Type B pancreatic cell (in vitro differentiated cells): ENCODE data around the gene PLA2G2A. TPM values are rescaled to one million over a fixed set of nuclear protein-coding genes. Genes with fewer than 3 reads are reported as not detected.
A peak's percentile ranks its signal among the peaks of the same experiment; 100 is the strongest.

Source experiments
- DNase-seq: peaks from one replicate; pipeline ENCODE4 v3.0.0; 2021; ENCODE audit warnings: mixed read lengths; ENCODE audit not compliant: unreplicated experiment; ENCODE audit errors: extremely low spot score
- H3K27ac Mint-ChIP-seq: 2 replicates; pipeline ENCODE4 v1.8.0; 2021; ENCODE audit warnings: mild to moderate bottlenecking, mixed read lengths
- H3K27me3 Mint-ChIP-seq: 2 replicates; pipeline ENCODE4 v1.8.0; 2021; ENCODE audit warnings: mixed read lengths
- H3K36me3 Mint-ChIP-seq: 2 replicates; pipeline ENCODE4 v1.8.0; 2021; ENCODE audit warnings: mixed read lengths
- H3K4me1 Mint-ChIP-seq: one replicate; pipeline ENCODE4 v1.8.0; 2021; ENCODE audit warnings: mixed read lengths; ENCODE audit not compliant: unreplicated experiment
- H3K4me3 Mint-ChIP-seq: 2 replicates; pipeline ENCODE4 v1.8.0; 2021; ENCODE audit warnings: mild to moderate bottlenecking, mixed read lengths
- H3K9me3 Mint-ChIP-seq: 2 replicates; pipeline ENCODE4 v1.8.0; 2021; ENCODE audit warnings: mixed read lengths
- CTCF ChIP-seq: fragments of 200-600 bp; sonication (generic); conservative IDR thresholded peaks from 2 replicates; pipeline ENCODE4 v1.5.0; 2021; ENCODE audit warnings: antibody characterized with exemption, mild to moderate bottlenecking
- total RNA-seq: library from RNA; stranded (reverse); gene quantifications from 2 replicates; pipeline ENCODE4 v1.2.1, GENCODE V29; 2021; ENCODE audit warnings: low replicate concordance

The PLA2G2A gene
- total RNA-seq, 1 donor from 2014 or later = 53.2 TPM

GRCh38 chr1:19978143-19978542 lies 1.3 kb downstream of the PLA2G2A start:
- no peak overlapping the region for H3K27ac Mint-ChIP-seq
- H3K4me1 Mint-ChIP-seq = peaks cover 10% of the 10 kb centered on the region
- no peak for DNase-seq
- no peaks in the 10 kb centered on the region for H3K9me3 Mint-ChIP-seq
- no peaks in the 10 kb centered on the region for H3K36me3 Mint-ChIP-seq
- no peak for TF ChIP-seq CTCF
- peaks cover 58% of the 10 kb centered on the region for H3K27me3 Mint-ChIP-seq
- no peak overlapping the region for H3K4me3 Mint-ChIP-seq

GRCh38 chr1:19976317-19977003 lies 3.0 kb downstream of the PLA2G2A start:
- no peak for TF ChIP-seq CTCF
- Mint-ChIP-seq H3K9me3 (no peaks in the 10 kb centered on the region), H3K4me3 (no peak overlapping the region), H3K4me1 (peaks cover 6% of the 10 kb centered on the region), H3K36me3 (no peaks in the 10 kb centered on the region), H3K27ac (no peak overlapping the region), H3K27me3 (peaks cover 49% of the 10 kb centered on the region)
- DNase-seq = no peak

GRCh38 chr1:19975423-19976193 lies 3.8 kb downstream of the PLA2G2A start:
- Mint-ChIP-seq H3K36me3 (no peaks in the 10 kb centered on the region), H3K4me3 (no peak overlapping the region), H3K27me3 (peaks cover 47% of the 10 kb centered on the region), H3K9me3 (no peaks in the 10 kb centered on the region), H3K4me1 (peaks cover 5% of the 10 kb centered on the region), H3K27ac (peak overlapping the region; percentile 12)
- DNase-seq = no peak
- no peak for TF ChIP-seq CTCF

- no peaks in the 10 kb centered on the region for H3K4me1 Mint-ChIP-seq
- no peaks in the 10 kb centered on the region for H3K9me3 Mint-ChIP-seq
- H3K27me3 Mint-ChIP-seq = peaks cover 45% of the 10 kb centered on the region
- no peaks in the 10 kb centered on the region for H3K36me3 Mint-ChIP-seq
- peak; percentile 77 for TF ChIP-seq CTCF
- H3K4me3 Mint-ChIP-seq = no peak overlapping the region
- peak overlapping the region; percentile 12 for H3K27ac Mint-ChIP-seq
- DNase-seq = no peak
These were observed 4.5 kb downstream of the PLA2G2A start for GRCh38 chr1:19974822-19975416.

GRCh38 chr1:19973616-19974015 lies 5.8 kb downstream of the PLA2G2A start:
- Mint-ChIP-seq H3K4me3 (no peak overlapping the region), H3K36me3 (no peaks in the 10 kb centered on the region), H3K27me3 (peaks cover 43% of the 10 kb centered on the region), H3K27ac (no peak overlapping the region), H3K9me3 (no peaks in the 10 kb centered on the region), H3K4me1 (no peaks in the 10 kb centered on the region)
- TF ChIP-seq CTCF = no peak
- DNase-seq = no peak
